GM12892 (cell line): Measurements from ENCODE around the gene MDM2.

Experiments used
- POLR2A ChIP-seq: IDR thresholded peaks from 2 replicates; pipeline ENCODE4 v1.6.1; 2011; ENCODE audit warnings: low read depth, low read length, control low read depth
- POLR2AphosphoS5 ChIP-seq: IDR thresholded peaks from 2 replicates; pipeline ENCODE4 v1.6.1; 2011; ENCODE audit warnings: low read depth, low read length, control low read depth
- TAF1 ChIP-seq: IDR thresholded peaks from 2 replicates; pipeline ENCODE4 v1.6.1; 2011; ENCODE audit warnings: low read depth, mild to moderate bottlenecking, control low read depth, low read length, borderline replicate concordance

- TF ChIP-seq POLR2AphosphoS5 (no peak), POLR2A (no peak), TAF1 (no peak)
Measured at GRCh38 chr12:68855111-68855510, 47.1 kb downstream of the MDM2 start.
